ENCODE results near the gene CDAN1.

The CDAN1 gene

GRCh38 chr15:42733027-42733426, 3.9 kb downstream of the CDAN1 start:
- no peak for DNase-seq (ENCODE audit: low read depth in 2 of 2)

GRCh38 chr15:42732095-42732827, 4.7 kb downstream of the CDAN1 start:
- no peak for DNase-seq (ENCODE audit: low read depth in 2 of 2)

GRCh38 chr15:42731461-42731860, 5.5 kb downstream of the CDAN1 start:
- no peak for DNase-seq (ENCODE audit: low read depth in 2 of 2)

GRCh38 chr15:42730536-42730935, 6.4 kb downstream of the CDAN1 start:
- no peak for DNase-seq (ENCODE audit: low read depth in 2 of 2)

- no peak for DNase-seq (ENCODE audit: low read depth in 2 of 2)
Observed at GRCh38 chr15:42730135-42730534, 6.8 kb downstream of the CDAN1 start.

- no peak for DNase-seq (ENCODE audit: low read depth in 2 of 2)
Observed at GRCh38 chr15:42729409-42729808, 7.5 kb downstream of the CDAN1 start.

GRCh38 chr15:42728972-42729371, 8.0 kb downstream of the CDAN1 start:
- DNase-seq (ENCODE audit: low read depth in 2 of 2), result no peak

GRCh38 chr15:42728560-42728959, 8.4 kb downstream of the CDAN1 start:
- no peak for DNase-seq (ENCODE audit: low read depth in 2 of 2)

- no peak for DNase-seq (ENCODE audit: low read depth in 2 of 2)
Observed at GRCh38 chr15:42727750-42728381, 9.1 kb downstream of the CDAN1 start.

- DNase-seq (ENCODE audit: low read depth in 2 of 2), result no peak
Observed at GRCh38 chr15:42726114-42726513, 10.8 kb downstream of the CDAN1 start.

- no peak for DNase-seq (ENCODE audit: low read depth in 2 of 2)
Observed at GRCh38 chr15:42725331-42725903, 11.5 kb downstream of the CDAN1 start.

- no peak for DNase-seq (ENCODE audit: low read depth in 2 of 2)
Observed at GRCh38 chr15:42724276-42724675, 12.7 kb downstream of the CDAN1 start.

- no peak for DNase-seq (ENCODE audit: low read depth in 2 of 2)
Observed at GRCh38 chr15:42723068-42723467, 13.9 kb downstream of the CDAN1 start.

- no peak for DNase-seq (ENCODE audit: low read depth in 2 of 2)
Observed at GRCh38 chr15:42721916-42722315, 15.0 kb downstream of the CDAN1 start.

GRCh38 chr15:42721016-42721415, 15.9 kb downstream of the CDAN1 start:
- no peak for DNase-seq (ENCODE audit: low read depth in 2 of 2)

- no peak for DNase-seq (ENCODE audit: low read depth in 2 of 2)
Observed at GRCh38 chr15:42720071-42720470, 16.9 kb downstream of the CDAN1 start.

- DNase-seq (ENCODE audit: low read depth in 2 of 2), result no peak
Observed at GRCh38 chr15:42719043-42719442, 17.9 kb downstream of the CDAN1 start.

GRCh38 chr15:42716626-42717025, 20.3 kb downstream of the CDAN1 start:
- DNase-seq (ENCODE audit: low read depth in 2 of 2), result no peak

GRCh38 chr15:42716125-42716524, 20.8 kb downstream of the CDAN1 start:
- DNase-seq (ENCODE audit: low read depth in 2 of 2), result no peak

GRCh38 chr15:42712584-42712983, 24.3 kb downstream of the CDAN1 start:
- DNase-seq (ENCODE audit: low read depth in 2 of 2), result no peak

- no peak for DNase-seq (ENCODE audit: low read depth in 2 of 2)
Observed at GRCh38 chr15:42711746-42712145, 25.2 kb downstream of the CDAN1 start.

GRCh38 chr15:42710662-42711061, 26.3 kb downstream of the CDAN1 start:
- no peak for DNase-seq (ENCODE audit: low read depth in 2 of 2)

GRCh38 chr15:42707873-42708544, 28.9 kb downstream of the CDAN1 start:
- no peak for DNase-seq (ENCODE audit: low read depth in 2 of 2)
